ENCODE results near the gene CRTC2.

CRTC2 gene

DNA sequence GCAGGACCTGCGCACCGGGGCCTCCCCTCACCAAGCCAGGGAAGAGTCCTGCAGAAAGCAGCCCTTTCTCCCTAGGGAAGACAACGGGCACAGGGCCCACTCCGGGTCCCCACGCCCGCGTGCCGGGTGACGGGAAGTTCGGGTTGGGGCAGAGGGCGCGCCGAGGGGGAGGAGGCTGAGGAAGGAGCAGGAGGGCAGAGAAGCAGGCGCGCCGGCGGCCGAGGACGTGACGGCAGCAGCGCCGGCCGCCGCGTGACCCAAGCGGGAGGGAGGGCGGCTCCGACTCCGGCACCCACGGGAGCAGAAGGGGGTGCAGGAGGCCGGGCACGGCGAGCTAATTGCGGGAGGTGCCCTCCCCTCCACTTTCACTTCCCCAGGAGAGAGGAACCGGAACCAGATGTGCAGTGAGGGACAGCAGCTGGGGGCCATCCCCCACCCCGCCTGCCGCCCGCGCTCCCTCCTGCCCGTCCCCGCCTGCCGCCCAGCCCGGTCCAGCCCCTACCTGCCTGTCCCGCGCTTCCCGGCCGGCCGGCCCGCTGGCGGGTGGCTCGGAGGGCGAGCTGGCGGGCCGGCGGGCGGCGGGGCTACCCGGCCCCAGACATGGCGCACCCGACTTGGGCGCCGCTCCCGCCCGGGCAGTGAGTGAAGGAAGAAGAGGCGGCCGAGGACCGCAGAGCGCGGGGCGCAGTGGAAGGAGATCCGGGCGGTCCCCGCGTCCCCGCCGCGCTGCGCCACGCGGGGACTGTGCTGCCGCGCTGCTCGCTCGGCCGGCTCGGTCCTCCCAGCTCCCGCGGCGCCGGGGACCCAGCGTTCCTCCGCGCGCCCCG lies 12.4 kb downstream of the CRTC2 start:
- peak; percentile 86 to 89 for DNase-seq

DNA sequence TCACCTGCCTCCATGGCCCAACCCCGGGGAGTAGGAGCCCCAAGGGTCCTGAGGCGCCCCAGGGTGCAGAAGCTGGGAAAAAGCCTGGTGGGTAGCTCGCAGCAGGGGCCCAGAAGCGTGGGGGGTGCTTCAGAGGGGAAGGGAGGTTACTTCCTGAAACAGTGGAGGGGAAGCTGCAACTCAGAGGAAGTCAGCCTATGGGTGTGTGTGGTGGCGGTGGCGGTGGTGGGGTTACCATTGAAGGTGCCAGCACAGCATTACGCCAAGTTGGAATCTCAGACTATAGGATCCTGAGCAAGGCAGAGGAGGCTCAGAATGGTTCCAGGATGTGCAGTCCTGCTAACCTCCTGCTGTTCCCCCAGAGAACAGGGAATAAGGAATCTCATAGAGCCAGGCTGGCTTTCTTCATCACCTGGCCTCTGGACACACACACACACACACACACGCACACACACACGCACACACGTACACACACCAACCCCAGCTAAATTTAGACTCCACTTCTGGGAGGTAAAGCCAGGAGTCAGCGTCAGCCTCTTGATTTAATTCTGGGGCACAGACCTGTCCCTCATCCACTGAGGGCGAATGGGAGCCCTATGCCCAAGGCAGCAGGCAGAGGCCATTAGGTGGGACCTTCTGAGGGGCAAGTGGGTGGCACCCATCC lies 13.1 kb downstream of the CRTC2 start:
- peak; percentile 75 to 81 for DNase-seq

GRCh38 chr1:153944827-153945117 lies 13.6 kb downstream of the CRTC2 start:
- DNase-seq, result no peak

GRCh38 chr1:153944005-153944826 lies 14.2 kb downstream of the CRTC2 start:
- DNase-seq, result no peak

DNA sequence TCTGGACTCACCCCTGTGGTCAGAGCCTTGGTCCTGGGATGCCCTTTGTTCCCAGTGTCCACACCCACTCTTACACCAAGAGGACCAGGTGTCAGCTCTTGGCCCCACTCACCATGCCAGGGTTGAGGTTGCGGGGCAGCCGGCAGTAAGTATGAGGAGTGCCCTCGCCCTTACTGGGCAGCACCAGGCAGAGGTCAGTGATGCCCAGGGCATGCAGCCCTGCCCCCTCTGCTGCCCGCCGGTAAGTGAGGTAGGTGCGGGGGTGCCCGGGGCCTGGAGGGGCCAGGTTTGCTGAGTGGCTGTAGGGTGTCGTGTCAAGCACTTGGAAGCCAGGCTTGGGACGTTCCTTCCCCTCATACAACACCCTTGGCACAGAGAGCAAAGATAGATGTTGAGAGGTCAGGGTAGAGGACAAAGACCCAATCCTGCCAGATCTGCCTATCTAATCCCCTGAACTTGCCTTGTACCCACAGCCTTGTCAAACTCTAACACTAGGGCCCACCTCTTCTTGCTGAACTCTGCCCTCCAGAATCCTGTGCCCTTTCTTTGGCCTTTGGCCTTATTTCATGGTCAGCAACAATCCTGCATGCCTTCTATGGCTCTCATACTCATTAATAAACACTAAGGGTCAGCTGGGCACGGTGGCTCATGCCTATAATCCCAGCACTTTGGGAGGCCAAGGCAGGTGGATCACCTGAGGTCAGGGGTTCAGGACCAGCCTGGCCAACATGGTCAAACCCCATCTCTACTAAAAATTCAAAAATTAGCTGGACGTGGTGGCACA lies 15.5 kb downstream of the CRTC2 start:
- no peak for DNase-seq

DNA sequence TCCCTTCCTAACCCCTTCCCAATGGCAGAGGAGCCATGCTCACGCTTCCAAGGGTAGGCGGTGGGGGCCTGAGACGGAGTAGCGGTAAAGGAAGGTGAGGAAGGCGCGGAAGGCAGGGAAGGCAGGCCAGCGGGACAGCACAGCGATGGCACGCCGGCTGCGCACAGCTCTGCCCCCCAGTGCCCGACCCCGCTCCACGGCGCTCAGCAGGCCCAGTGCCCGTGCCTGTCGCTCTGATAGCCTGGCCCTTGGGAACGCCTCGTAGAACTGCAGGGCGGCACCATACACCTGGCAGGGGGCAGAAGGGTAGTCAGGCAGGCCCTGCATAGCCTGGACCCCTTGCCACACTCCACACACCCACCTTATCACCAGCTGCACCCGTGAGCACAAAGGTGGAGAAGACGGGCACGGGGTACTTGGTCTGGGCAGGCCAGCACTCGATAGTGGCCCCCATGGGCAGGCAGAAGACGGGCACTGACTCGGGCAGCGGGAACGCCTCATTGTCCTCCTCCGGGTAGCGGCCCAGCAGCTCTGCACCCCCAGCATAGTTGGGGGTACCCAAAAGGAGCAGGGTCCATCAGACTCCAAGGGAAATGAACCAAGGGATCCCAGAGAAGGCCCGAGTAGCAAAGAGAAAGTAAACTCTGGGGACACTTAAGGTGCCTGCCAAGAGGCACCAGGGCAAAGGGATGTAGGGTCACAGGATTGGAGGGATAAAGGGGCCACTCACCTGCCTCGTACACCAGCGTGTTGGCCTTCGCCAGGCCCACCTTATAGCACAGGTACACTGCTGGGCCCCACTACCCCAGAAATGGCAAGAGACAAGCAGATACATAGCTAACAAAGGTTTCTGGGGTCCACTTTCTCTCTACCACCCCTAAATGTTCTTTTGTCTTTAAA lies 16.3 kb downstream of the CRTC2 start:
- DNase-seq, result no peak

GRCh38 chr1:153940756-153941155 lies 17.7 kb downstream of the CRTC2 start:
- no peak for DNase-seq

GRCh38 chr1:153939476-153939875 lies 18.9 kb downstream of the CRTC2 start:
- no peak for DNase-seq

- DNase-seq, result no peak
Observed at GRCh38 chr1:153938996-153939395, 19.4 kb downstream of the CRTC2 start.

GRCh38 chr1:153937331-153937730 lies 21.1 kb downstream of the CRTC2 start:
- DNase-seq, result no peak

DNA sequence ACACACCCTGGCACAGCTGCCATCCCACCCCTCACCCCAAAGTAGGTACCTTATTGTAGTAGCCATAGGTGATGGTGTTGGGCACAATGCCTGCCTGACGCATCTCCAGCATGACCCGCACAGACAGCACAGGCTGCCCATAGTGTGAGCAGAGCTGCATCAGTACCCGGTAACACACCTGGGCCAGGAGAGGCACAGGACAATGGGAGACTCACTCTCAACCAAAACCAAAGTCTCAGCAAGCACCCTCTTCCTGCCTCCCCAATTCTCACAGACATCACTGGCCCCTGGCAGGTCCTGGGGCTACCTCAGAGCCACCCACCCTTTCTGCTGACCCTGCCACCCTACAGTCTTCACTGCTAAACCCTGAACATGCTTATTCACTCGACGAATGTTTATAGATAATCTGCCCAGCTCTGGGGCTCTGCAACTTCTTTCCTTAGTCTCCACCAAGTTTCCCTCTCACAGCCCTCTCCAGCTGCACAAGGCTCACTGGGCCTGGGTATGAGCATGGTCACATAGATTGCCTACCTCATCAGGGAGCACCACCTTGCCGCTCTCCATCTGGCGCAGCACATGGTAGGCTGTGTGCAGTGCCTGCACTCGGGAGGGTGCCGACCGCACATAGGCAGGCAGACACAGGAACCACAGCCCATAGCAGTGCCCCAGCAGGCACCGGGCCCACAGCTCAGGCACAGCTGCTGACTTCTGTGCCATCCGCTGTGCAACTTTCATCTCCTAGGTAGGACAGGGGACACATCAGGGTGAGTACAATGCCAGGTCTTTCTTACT lies 22.2 kb downstream of the CRTC2 start:
- no peak for DNase-seq

DNA sequence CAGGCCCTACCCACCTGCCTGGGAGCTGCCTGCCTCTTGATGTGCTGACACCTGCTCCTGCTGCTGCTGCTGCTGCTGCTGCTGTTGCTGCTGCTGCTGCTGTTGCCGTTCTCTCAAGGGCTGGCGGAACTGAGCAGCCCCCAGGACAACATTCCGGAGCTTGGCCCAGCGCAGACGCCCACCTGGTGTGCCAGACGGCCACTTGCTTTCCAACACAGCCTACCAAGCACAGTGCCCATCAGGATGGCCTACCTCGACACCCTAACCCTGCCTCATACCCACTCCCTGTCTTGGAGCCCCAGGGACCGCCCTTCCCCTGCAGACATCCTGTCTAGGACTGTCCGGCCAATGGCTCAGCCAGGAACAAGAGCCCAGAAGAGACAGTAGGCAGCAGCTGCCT lies 23.7 kb downstream of the CRTC2 start:
- no peak for DNase-seq

GRCh38 chr1:153933955-153934354 lies 24.5 kb downstream of the CRTC2 start:
- no peak for DNase-seq

- DNase-seq, result no peak
Observed at GRCh38 chr1:153933430-153933829, 25.0 kb downstream of the CRTC2 start.

GRCh38 chr1:153932156-153933131 lies 26.0 kb downstream of the CRTC2 start:
- no peak for DNase-seq

GRCh38 chr1:153929981-153930948 lies 28.1 kb downstream of the CRTC2 start:
- DNase-seq, result no peak

DNA sequence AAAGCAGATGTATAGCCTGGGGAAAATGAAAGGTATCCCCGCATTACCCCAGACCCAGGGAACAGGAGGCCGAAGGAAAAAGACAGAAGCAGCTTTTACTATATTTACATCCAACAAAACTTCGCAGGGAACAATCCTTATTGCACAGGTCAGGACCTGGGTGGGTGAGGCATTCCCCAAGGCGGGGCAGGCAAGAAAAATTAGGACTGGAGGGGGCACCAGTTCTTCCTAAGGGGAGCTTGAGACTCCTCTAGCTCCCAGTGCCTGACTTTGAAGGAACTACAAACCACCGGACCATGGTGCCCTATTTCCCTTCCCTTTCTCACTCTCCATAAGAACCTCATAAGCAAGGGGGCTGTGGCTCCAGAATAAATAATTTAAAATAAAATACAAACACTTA lies 29.0 kb downstream of the CRTC2 start:
- no peak for DNase-seq

GRCh38 chr1:153928791-153929341 lies 29.5 kb downstream of the CRTC2 start:
- no peak for DNase-seq
